ENCODE measurements around the gene GPR152. TPM values are rescaled to one million over a fixed set of nuclear protein-coding genes. Genes with fewer than 3 reads are reported as not detected.
"Not testable (repeated sequence)": the region's sequence is repeated elsewhere in the genome, so short reads cannot be mapped to it uniquely, and the experiment has no call there.

Gene GPR152
- total RNA-seq, 2 experiments from 2014 or later = not detected

DNA sequence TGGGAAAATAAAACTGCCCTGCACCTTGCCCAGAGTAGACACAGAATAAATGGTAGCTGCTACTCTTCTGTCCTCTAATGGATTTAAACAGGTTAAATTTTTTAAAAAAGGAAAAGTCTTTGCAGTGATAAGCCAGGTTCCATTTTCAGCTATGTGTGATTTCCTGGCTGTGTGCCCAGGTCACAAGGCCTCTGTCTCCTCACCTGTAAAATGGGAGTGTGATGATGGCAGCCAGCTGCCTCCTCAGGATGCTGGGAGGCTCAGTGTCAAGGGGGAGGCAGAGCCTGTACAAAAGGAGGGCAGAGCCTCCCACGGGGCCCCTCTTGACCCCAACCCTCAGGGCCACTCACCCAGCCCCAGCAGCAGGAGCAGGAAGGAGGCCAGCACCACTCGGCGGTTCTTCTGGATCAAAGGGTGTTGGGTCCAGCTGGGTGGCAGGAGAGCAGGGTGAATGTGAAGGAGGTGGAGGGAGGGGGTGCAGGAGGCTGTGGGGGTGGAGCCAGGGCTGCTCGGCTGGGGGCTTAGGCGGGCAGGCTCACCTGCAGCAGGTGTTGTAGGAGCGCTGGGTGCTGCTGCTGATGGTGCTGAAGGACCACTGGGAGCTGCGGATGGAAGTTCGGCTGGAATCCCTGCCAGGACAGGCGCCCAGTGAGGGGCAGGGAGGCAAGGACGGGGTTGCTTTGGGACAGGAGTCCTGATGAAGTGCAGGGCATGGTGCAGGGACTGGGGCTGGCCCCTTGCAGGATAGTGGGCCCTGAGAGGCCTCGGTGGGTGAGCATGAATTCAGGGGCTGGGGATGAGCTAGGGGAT is 14.6 kb upstream of the GPR152 start:
- H3K36me3 Mint-ChIP-seq = peaks cover 4% of the 10 kb centered on the region
- POLR2A ChIA-PET = interaction anchor here (1.1 to 6.1 kb wide), 12 partner anchors 7 to 205 kb away, joined by 3 to 145 read pairs (median 6); partner anchors contain the start of genes AIP, PPP1CA, PTPRCAP and RAD9A
- no peaks in the 10 kb centered on the region for H3K9me3 Mint-ChIP-seq

DNA sequence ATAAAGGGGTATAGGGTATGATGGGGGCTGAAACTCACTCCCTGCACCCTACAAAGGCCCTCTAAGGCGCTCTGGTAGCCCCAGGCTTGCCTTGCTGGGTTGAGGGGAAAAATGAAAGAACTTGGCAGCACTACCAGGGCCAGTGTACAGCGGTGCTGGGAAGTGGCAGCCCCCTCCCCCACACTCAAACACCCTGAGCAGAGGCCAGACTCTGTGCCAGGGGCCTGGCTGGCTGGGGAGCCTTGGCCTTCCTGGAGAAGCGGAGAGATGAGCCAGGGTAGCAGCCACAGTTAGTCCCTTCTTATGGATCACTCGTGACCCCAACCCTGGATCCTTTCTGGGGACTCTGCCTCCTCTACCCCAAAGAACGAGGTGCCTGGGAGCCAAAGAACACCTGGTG is 13.8 kb upstream of the GPR152 start:
- Mint-ChIP-seq H3K4me3 (no peak overlapping the region), H3K9me3 (no peaks in the 10 kb centered on the region), H3K27ac (peak overlapping the region; percentile 81), H3K27me3 (no peaks in the 10 kb centered on the region), H3K4me1 (peaks cover 22% of the 10 kb centered on the region), H3K36me3 (peaks cover 4% of the 10 kb centered on the region)
- DNase-seq (no peak), ATAC-seq (ENCODE audit: low read depth) (no peak)
- POLR2A ChIA-PET = interaction anchor here (1.3 to 6.1 kb wide), 6 partner anchors 11 to 65 kb away, joined by 4 to 145 read pairs (median 8); partner anchors contain the start of genes CABP4, PITPNM1, PPP1CA and PTPRCAP

More for the DNA sequence above, 14.6 kb upstream of the GPR152 start:
- H3K4me3 Mint-ChIP-seq = peak overlapping the region; percentile 95
- peak overlapping the region; percentile 81 for H3K27ac Mint-ChIP-seq
- no peak for ATAC-seq (ENCODE audit: low read depth)
- H3K4me1 Mint-ChIP-seq = peaks cover 23% of the 10 kb centered on the region
- H3K27me3 Mint-ChIP-seq = no peaks in the 10 kb centered on the region
- DNase-seq = no peak

DNA sequence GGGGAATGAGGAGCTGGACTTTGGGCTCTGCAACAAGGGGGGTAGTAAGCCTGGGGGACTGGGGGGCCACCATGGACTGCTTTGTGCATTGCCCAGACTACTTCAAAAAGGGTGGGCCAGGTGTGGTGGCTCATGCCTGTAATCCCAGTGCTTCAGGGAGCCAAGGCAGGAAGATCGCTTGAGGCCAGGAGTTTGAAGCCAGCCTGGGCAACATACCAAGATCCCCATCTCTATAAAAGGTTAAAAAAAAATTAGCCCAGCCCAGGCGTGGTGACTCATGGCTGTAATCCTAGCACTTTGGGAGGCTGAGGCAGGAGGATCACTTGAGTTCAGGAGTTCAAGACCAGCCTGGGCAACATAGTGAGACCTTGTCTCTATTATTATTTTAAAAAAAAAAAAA is 13.0 kb upstream of the GPR152 start:
- H3K27me3 Mint-ChIP-seq; H3K36me3 Mint-ChIP-seq; ATAC-seq (ENCODE audit: low read depth); DNase-seq; H3K9me3 Mint-ChIP-seq: not testable (repeated sequence)
- peaks cover 21% of the 10 kb centered on the region for H3K4me1 Mint-ChIP-seq
- peak overlapping the region; percentile 92 for H3K27ac Mint-ChIP-seq
- peak overlapping the region; percentile 89 for H3K4me3 Mint-ChIP-seq
- POLR2A ChIA-PET = interaction anchor here (0.6 to 6.1 kb wide), 17 partner anchors 10 to 75 kb away, joined by 3 to 145 read pairs (median 5); partner anchors contain the start of genes AIP, CABP4, PITPNM1 and PPP1CA

DNA sequence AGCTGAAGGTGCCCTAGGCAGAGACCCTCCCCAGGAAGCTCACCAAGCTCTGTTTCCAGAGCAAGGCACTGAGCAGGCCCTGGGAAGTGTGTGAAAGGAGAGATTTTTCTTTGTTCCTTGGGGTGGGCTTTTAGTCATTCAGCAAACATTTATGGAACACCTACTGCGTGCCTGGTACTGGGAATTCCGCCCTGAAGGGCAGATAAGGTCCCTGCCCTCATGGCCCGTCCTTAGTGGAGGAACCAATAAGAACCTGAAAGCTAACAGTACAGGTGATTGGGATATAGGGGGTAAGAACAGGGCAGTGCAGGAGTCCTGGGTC is 12.6 kb upstream of the GPR152 start:
- peaks cover 21% of the 10 kb centered on the region for H3K4me1 Mint-ChIP-seq
- POLR2A ChIA-PET = interaction anchor here (0.6 to 6.1 kb wide), 18 partner anchors 10 to 74 kb away, joined by 3 to 145 read pairs (median 4); partner anchors contain the start of genes AIP, CABP4, PITPNM1 and PPP1CA
- H3K27ac Mint-ChIP-seq = peak overlapping the region; percentile 92
- DNase-seq = no peak
- H3K9me3 Mint-ChIP-seq = no peaks in the 10 kb centered on the region
- H3K36me3 Mint-ChIP-seq = peaks cover 4% of the 10 kb centered on the region
- ATAC-seq (ENCODE audit: low read depth) = no peak
- H3K4me3 Mint-ChIP-seq = peak overlapping the region; percentile 89
- H3K27me3 Mint-ChIP-seq = peaks cover 5% of the 10 kb centered on the region

DNA sequence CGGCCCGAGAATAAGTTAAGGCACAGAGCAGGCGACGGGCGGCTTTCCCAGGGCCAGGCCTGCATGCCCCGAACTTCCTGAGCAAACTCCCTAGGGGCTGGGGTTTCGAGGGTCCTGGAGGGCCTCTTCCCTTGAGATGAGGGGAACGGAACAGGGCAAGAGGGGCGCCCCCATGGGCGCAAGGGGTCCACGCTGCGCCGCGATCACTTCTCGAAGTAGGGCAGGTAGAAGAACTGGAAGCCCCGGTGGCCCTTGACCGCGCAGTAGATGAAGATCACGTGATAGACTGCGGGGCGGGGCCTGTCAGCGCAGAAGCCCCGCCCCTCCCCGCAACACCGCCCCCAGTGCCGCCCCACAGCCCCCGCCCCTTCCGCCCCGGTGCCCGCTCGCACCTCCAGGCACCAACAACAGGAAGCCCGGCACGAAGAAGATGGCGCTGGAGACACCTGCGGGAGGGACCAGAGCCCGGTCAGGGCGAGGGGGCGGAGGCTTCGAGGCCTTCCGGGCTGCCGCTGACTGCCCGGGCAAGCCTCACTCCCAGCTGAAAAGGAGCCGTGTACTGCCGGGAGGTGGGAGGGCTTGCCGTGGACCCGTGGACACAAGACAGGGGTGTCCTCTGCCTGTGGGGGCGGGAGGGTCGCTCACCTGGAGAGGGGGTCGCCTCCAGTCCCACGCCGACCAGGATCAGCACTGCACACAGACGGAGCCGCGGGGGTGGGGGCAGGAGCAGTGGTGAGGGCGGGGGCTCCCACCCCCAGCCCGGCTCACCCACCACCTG is 12.1 kb upstream of the GPR152 start:
- peak overlapping the region; percentile 89 for H3K4me3 Mint-ChIP-seq
- peak; percentile 92 for DNase-seq
- peaks cover 4% of the 10 kb centered on the region for H3K36me3 Mint-ChIP-seq
- H3K27ac Mint-ChIP-seq = peak overlapping the region; percentile 92
- ATAC-seq (ENCODE audit: low read depth) = peak; percentile 83
- H3K9me3 Mint-ChIP-seq = no peaks in the 10 kb centered on the region
- POLR2A ChIA-PET = interaction anchor here (0.6 to 6.1 kb wide), 16 partner anchors 9 to 74 kb away, joined by 3 to 145 read pairs (median 5); partner anchors contain the start of genes AIP, CABP4, PPP1CA and PTPRCAP
- peaks cover 5% of the 10 kb centered on the region for H3K27me3 Mint-ChIP-seq
- peaks cover 21% of the 10 kb centered on the region for H3K4me1 Mint-ChIP-seq

DNA sequence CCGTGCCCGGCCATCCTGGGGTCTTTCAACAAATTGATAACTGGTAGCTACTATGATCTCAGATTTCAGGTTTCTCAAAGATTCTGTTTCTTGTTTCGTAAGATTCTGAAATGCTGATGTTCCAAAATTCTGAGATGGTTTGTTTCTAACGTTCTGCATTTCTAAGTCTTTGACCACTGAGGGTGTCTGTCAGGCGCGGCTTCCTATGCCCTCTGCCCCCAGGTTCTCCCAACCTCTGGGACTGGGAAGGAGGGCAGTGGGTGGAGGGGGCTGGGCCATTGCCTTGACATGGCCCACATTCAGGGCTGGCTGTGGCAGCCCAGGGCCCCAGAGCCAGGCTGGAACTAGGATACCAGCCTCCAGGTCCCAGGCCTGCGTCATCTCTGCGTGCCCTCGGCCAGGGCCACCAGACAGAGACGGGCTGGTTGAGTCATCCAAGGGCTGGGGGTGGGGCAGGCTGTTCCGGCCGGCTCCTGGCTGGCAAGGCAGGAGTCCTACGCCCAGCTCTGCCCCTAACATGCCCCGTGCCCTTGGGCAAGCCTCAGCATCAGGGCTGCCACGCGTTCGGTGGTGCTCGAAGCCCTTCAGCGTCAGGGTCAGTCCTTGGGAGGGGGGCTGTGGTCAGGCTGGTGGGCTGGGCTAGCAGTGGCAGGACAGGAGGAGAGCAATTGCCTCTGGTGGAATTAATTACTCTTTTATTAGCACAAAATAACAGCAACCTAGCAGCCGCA is 11.3 kb upstream of the GPR152 start:
- no peak for DNase-seq
- peak overlapping the region; percentile 92 for H3K27ac Mint-ChIP-seq
- H3K4me1 Mint-ChIP-seq = peaks cover 21% of the 10 kb centered on the region
- peaks cover 4% of the 10 kb centered on the region for H3K36me3 Mint-ChIP-seq
- H3K4me3 Mint-ChIP-seq = peak overlapping the region; percentile 89
- ATAC-seq (ENCODE audit: low read depth) = no peak
- POLR2A ChIA-PET = interaction anchor here (1.4 to 6.1 kb wide), 4 partner anchors 8 to 61 kb away, joined by 6 to 145 read pairs (median 22); partner anchors contain the start of genes CABP4, PPP1CA, PTPRCAP and TBC1D10C
- peaks cover 5% of the 10 kb centered on the region for H3K27me3 Mint-ChIP-seq
- H3K9me3 Mint-ChIP-seq = no peaks in the 10 kb centered on the region

DNA sequence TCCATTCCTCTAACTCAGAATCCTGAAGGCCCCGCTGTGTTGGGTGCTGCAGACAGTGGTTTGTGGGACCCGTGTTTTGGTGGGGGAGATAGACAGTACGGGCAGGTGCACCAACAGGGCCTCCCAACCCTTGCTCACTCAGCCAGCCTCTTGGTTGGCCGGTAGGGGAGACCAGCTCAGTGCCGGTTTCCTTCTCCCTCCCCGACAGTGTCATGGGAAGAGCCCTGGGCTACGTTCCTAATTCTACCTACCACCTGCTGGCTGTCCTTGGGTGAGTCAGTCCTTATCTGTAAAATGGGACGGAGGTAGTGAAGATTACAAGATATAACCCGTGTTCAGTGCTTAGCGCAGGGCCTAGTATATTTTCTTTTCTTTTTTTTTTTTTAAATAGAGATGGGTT is 10.7 kb upstream of the GPR152 start:
- peaks cover 5% of the 10 kb centered on the region for H3K27me3 Mint-ChIP-seq
- no peak overlapping the region for H3K4me3 Mint-ChIP-seq
- no peaks in the 10 kb centered on the region for H3K9me3 Mint-ChIP-seq
- POLR2A ChIA-PET = interaction anchor here (0.7 to 1.4 kb wide), 2 partner anchors 12 to 45 kb away, joined by 3 to 6 read pairs; no protein-coding TSS in a partner anchor
- peaks cover 4% of the 10 kb centered on the region for H3K36me3 Mint-ChIP-seq
- ATAC-seq (ENCODE audit: low read depth) = no peak
- H3K4me1 Mint-ChIP-seq = peaks cover 21% of the 10 kb centered on the region
- no peak for DNase-seq
- H3K27ac Mint-ChIP-seq = peak overlapping the region; percentile 25

DNA sequence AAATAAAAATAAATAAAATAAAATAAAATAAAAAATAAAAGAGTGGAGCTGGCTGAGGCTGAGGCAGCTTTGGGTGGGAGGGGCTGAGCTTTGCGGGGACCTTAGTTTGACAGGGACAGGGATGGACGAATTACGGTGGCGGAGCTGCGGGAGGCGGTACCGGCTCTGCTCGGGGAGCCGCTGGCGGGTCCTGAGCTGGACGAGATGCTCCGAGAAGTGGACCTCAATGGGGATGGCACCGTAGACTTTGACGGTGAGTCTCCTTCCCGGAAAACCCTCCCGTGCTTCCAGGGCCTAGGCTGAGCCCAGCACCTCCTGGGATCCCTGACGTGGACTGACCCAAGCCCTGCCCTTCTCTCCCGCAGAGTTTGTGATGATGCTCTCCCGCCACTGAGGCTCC is 5.7 kb upstream of the GPR152 start:
- Mint-ChIP-seq H3K4me3 (no peak overlapping the region), H3K36me3 (no peaks in the 10 kb centered on the region), H3K27ac (no peak overlapping the region), H3K9me3 (no peaks in the 10 kb centered on the region), H3K4me1 (no peaks in the 10 kb centered on the region), H3K27me3 (peaks cover 5% of the 10 kb centered on the region)
- no peak for ATAC-seq (ENCODE audit: low read depth)
- POLR2A ChIA-PET = interaction anchor here (2.0 kb wide), 1 partner anchor 21 kb away, joined by 8 read pairs; the partner anchor contains the start of gene PTPRCAP
- DNase-seq = no peak

DNA sequence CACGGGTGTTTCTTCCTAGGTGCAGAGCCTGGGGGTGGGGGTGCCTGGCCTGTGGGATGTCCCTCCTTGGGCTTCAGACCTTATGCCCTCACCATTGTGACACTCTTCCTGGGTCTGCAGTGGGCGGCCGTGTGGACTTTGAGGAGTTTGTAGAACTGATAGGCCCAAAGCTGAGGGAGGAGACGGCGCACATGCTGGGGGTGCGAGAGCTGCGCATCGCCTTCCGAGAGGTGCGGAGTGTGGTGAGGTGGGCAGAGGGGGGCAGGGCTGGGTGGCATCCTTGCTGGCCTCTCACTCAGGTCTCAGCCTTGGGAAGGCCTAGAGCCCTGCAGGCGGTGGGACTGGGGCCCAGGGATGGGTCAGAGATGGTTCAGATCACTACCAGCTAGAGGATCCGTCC is 4.9 kb upstream of the GPR152 start:
- DNase-seq = no peak
- Mint-ChIP-seq H3K4me3 (no peak overlapping the region), H3K9me3 (no peaks in the 10 kb centered on the region), H3K36me3 (no peaks in the 10 kb centered on the region), H3K27me3 (peaks cover 5% of the 10 kb centered on the region), H3K27ac (no peak overlapping the region), H3K4me1 (no peaks in the 10 kb centered on the region)
- ATAC-seq (ENCODE audit: low read depth) = no peak
- POLR2A ChIA-PET = interaction anchor here (2.0 kb wide), 1 partner anchor 20 kb away, joined by 8 read pairs; the partner anchor contains the start of gene PTPRCAP

DNA sequence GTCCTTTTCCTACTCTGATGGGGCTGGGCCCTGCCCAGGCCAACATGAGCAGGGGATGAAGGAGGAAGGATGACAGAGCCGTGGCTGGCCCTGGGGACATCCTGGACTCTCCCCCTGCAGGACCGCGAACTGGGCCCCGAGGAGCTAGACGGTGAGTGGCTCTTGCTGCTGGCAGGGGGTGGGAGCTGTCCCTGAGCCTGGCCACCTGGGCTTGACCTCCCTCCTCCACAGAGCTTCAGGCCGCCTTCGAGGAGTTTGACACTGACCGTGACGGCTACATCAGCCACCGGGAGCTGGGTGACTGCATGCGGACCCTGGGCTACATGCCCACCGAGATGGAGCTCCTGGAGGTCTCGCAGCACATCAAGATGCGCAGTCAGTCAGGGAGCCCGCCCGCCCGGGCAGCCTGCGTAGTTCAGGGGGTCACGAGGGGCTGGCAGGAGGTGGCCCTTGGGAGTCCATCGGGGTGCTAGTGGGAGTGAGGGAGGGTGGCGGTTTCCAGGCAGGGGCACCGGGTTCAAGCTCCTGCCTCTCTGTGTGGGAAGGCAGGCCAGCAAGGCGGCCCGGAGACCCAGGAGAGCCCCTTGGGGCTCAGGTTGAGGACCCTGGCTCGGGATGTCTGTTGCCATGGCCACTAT is 3.7 kb upstream of the GPR152 start:
- ATAC-seq (ENCODE audit: low read depth) = no peak
- peaks cover 5% of the 10 kb centered on the region for H3K27me3 Mint-ChIP-seq
- no peak overlapping the region for H3K27ac Mint-ChIP-seq
- H3K4me3 Mint-ChIP-seq = no peak overlapping the region
- no peaks in the 10 kb centered on the region for H3K36me3 Mint-ChIP-seq
- H3K4me1 Mint-ChIP-seq = peaks cover 2% of the 10 kb centered on the region
- POLR2A ChIA-PET = interaction anchor here (0.6 to 2.1 kb wide), 3 partner anchors 9 to 27 kb away, joined by 3 to 8 read pairs (median 6); partner anchors contain the start of genes AIP and PTPRCAP
- DNase-seq = no peak
- H3K9me3 Mint-ChIP-seq = no peaks in the 10 kb centered on the region

DNA sequence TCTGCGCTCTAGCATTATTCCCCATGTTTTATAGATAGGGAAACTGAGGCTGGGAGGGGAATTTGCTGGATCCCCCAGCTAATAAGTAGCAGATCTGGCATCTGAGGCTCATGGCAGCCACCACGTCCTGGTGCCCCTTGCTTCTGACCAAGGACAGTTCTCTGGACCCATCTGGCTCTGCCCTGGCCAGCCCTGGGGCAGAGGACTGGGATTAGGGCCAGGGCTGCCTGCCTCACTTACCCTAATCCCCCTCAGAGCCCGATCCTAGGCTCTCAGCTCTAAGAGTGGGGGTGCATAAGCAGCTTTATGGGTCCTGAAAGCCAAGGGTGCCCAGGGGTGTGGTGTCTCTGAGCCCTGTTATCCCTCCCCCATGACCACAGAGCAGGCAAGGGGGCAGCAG is 2.5 kb upstream of the GPR152 start, which contains the start of gene CABP4:
TSS of gene CABP4 (plus strand) at position 301 of the 400 bp plus-strand sequence. CDS start at position 371, 70 bp downstream.
- no peak for ATAC-seq (ENCODE audit: low read depth)
- H3K27me3 Mint-ChIP-seq = no peaks in the 10 kb centered on the region
- POLR2A ChIA-PET = interaction anchor here (1.6 to 2.1 kb wide), 2 partner anchors 10 to 18 kb away, joined by 6 to 8 read pairs; partner anchors contain the start of gene PTPRCAP
- no peak within 1 kb of the TSS for H3K4me3 Mint-ChIP-seq
- H3K36me3 Mint-ChIP-seq = no peaks in the 10 kb centered on the region
- no peak within 1 kb of the TSS for H3K27ac Mint-ChIP-seq
- H3K9me3 Mint-ChIP-seq = no peaks in the 10 kb centered on the region
- peaks cover 2% of the 10 kb centered on the region for H3K4me1 Mint-ChIP-seq
- DNase-seq = no peak
